Forelimb muscle (tissue), 1 donor: ENCODE data around the gene PRMT3. TPM values are rescaled to one million over a fixed set of nuclear protein-coding genes. Genes with fewer than 3 reads are reported as not detected.
"Not testable (repeated sequence)": the region's sequence is repeated elsewhere in the genome, so short reads cannot be mapped to it uniquely, and the experiment has no call there.

ENCODE experiments used
- DNase-seq: peaks from one replicate; pipeline ENCODE4 v3.0.0-alpha.2; 2013; ENCODE audit warnings: low read depth
- polyA plus RNA-seq: library from polyadenylated mRNA; unstranded; fragments of 120-200 nt; gene quantifications from one replicate; pipeline ENCODE4 v1.2.1, GENCODE V29; 2013; ENCODE audit not compliant: insufficient read length

Gene PRMT3
- polyA plus RNA-seq, 1 donor, result 12.3 TPM

DNA sequence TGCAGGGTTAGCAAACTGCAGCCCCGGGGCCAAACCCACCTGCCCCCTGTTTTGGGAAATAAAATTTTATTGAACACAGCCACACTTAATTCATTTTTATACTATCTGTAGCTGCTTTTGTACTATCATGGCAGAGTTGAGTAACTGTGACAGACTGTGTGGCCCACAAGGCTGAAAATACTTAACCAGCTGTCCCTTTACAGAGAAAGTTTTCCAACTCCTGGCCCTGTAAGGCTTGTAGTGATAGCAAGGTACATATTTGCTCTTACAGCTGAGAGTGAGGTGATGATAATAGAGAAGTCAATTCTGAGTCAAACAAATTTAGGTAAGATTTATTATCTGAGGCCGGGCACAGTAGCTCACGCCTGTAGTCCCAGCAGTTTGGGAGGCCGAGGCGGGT is 124.5 kb downstream of the PRMT3 start:
- no peak for DNase-seq

DNA sequence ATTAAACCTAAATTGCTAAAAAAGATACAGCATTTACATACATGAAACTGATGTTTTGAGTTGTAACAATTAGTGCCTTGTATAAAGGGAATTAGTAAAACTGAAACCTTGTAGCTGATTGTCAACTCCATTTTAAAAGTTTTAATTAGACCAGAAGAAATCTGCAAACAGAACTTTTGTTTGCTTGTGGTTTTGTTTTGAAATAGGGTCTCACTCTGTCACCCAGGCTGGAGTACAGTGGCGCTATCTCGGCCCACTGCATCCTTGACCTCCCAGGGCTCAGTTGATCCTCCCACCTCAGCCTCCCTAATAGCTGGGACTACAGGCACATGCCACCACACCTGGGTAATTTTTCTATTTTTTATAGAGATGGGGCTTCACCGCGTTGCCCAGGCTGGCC is 125.4 kb downstream of the PRMT3 start:
- DNase-seq, result no peak

DNA sequence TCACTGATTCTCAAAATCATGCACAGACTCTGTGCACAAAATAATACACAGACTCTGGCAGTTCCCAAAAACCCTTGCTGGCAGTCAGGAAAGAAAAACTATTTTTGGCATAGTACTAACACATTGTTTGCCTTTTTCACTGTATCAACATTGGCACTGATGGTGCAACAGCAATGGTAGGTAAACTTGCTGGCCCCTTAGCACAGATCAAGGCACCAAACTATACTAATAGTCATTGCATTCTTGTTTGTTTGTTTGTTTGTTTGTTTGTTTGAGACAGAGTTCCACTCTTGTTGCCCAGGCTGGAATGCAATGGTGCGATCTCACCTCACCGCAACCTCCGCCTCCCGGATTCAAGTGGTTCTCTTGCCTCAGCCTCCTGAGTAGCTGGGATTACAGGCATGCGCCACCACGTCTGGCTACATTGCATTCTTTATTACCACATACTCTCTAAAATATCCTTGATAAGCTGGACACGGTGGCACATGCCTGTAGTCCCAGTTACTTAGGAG is 130.9 kb downstream of the PRMT3 start:
- no peak for DNase-seq

- DNase-seq, result no peak
These were observed 135.0 kb downstream of the PRMT3 start for GRCh38 chr11:20522536-20522935.

DNA sequence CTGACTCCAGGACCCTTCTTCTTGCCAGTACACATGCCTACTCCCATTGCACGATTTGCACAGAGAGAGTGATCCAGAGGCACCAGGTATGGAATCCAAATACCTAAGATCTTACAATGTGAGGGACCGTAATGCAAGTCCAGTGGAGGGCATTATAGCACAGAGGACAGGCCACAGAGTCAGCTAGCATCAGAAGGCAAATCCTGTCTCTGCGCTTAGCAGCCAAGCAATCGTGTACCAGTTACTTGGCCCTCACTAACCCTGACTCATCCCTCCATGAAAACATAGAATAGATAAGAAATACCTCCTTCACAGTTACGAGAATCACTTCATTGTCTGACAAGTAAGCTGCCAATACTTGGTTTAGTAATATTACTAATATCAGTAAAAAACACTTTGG is 142.2 kb downstream of the PRMT3 start:
- no peak for DNase-seq

DNA sequence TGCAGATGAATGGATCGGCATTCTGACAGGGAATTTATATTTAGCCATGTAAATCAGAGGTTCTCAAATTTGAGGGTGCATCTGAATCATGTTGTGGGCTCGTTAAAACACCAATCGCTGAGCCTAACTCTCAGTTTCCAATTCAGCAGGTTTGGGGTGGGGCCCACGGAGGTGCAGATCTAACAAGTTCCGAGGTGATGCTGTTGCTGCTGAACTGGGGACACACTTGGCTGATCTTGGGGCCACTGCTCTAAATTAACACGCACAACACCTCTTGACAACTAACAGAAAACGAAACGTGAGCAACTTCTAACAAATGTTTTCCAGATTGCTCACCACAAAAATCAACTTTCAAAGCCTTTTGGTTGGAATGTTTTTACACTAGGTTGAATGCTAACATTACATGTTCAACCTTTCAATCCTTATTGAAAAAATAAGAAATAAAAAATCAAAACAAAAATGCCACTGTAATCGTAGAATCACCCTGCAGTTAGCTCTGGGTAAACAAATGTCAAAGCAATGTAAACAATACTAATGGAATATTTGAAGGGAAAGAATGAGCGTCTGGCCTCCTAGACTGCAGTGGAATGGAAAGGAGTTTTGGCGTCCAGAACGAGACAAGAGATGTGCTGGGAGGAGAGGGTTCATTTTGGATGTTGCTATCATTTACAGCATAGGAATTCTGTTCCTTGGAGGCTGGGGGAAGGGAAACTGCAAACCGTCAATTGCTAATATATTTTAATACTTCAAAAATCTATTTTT is 143.6 kb downstream of the PRMT3 start:
- no peak for DNase-seq

GRCh38 chr11:20535271-20535881 is 147.9 kb downstream of the PRMT3 start:
- DNase-seq, result no peak

GRCh38 chr11:20536365-20536764 is 148.8 kb downstream of the PRMT3 start:
- DNase-seq, result no peak

DNA sequence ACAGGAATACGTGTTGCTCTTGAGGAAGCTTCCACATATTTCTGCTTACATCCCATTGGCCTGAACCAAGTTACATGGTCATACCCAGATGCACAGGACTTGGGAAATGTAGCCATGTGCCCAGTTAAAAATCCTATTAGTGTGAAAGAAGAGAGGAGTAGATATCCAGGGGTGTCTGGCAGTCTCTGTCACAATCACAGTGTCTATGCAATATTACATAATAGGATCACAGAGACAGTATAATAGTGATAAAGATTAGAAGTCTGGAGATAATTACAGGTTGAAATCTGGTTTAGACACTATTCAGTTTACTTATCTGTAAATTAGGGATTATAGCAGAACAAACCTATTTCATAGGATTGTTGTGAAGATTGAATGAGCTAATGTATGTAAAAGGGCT is 149.3 kb downstream of the PRMT3 start:
- DNase-seq, result no peak

DNA sequence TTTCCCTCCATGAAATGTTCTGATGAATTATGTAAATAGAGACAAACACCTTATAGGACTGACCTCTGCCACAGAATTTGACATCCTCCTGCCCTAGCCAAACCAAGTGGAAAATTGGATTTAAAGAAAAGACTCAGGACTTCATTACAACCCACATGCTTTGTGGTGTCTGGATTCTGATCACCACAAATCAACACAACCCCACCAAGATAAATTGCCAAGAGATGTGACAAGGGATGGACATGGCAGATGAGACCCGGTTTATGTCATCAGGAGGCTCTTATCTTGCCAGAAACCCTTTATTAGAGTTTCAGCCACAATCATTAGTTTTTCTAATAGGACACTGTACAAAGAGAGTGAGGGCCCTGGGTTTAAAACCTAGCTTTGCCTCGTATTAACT is 154.0 kb downstream of the PRMT3 start:
- DNase-seq, result no peak

GRCh38 chr11:20544603-20545237 is 157.2 kb downstream of the PRMT3 start:
- no peak for DNase-seq

DNA sequence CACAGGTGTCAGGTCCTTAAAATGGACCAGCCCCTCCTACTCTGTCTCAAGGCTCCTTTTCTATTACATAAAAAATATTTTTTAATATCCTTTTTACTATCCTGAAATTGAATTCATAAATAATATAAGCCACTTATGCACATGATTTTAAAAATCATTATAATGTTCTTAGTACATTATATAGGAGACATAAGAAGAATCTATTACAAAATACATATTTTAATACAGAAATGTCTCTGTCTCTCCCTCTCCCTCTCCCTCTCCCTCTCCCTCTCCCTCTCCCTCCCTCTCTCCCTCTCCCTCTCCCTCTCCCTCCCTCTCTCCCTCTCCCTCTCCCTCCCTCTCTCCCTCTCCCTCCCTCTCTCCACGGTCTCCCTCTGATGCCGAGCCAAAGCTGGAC is 159.9 kb downstream of the PRMT3 start:
- no peak for DNase-seq

DNA sequence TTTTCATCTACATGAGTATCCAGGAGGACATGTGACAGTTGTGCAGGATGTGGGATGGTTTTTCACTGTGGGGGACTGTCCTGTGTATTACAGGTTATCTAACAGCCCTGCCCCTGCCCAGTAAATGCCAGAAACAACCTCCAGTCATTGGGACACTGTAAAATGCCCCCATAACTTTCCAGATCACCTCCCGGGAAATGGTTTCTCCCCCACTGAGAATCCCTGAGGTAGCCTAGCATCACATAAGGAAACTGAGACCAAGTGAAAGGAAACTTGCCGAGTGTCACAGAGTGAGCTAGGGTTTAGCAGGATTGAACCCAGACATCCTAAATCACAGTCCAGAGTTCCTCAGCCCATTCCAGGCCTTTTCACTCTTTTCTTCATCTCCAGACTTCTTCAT is 163.6 kb downstream of the PRMT3 start:
- DNase-seq, result no peak

GRCh38 chr11:20555783-20556182 is 168.3 kb downstream of the PRMT3 start:
- DNase-seq, result no peak

DNA sequence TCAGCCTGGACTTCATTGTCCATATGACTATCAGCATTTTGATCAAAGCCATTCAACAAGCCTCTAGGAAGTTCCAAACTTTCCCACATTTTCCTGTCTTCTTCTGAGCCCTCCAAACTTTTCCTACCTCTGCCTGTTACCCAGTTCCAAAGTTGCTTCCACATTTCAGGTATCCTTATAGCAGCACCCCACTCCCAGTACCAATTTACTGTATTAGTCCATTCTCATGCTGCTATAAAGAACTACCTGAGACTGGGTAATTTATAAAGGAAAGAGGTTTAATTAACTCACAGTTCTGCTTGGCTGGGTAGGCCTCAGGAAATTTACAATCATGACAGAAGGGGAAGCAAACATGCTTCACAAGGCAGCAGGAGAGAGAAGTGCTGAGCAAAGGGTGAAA is 168.9 kb downstream of the PRMT3 start:
- DNase-seq, result not testable (repeated sequence)

DNA sequence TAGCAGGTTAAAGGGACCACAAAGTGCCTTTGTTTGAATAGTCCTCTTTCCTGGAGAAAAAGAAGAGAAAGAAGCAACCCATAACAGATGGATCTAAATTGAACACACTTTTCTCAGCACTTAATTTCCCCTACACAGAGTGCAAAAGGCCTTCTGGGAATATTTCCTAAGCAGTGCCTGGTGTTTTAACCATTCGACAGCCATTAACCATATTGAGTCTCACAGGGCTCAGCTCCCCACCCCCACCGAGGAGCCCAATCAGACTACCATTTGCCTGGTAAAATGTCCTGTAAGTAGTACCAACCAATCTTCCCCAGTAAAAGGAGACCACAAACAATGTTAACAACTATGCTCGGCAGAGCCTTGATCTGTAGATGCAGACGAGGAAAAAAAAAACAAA is 171.2 kb downstream of the PRMT3 start:
- no peak for DNase-seq

Other genes starting within 250 kb of the PRMT3 start
- 5.3 TPM for gene DBX1, start 227.2 kb upstream of the PRMT3 start, polyA plus RNA-seq
- 5.5 TPM for gene HTATIP2, start 24.0 kb upstream of the PRMT3 start, polyA plus RNA-seq
- gene SLC6A5, start 211.9 kb downstream of the PRMT3 start, polyA plus RNA-seq, result not detected